Inflammatory macrophage (primary cell): Measurements from ENCODE around the gene SEPHS1.
"Not testable (repeated sequence)": the region's sequence is repeated elsewhere in the genome, so short reads cannot be mapped to it uniquely, and the experiment has no call there.

Experiments
- DNase-seq, 2 donors: peaks; one replicate each; pipeline ENCODE4 v3.0.0-alpha.2; 2020 to 2022
- total RNA-seq, 18 experiments: gene quantifications; one replicate each; lab custom pipeline; 2026; ENCODE audit warnings: mixed read lengths in 6 of 18, inconsistent platforms in 2 of 18; lab: John Stamatoyannopoulos, UW

Gene SEPHS1
- 13.7 to 40.2 (median 31.2) reads per million in 18 experiments for total RNA-seq

GRCh38 chr10:13348216-13349017, at the start of gene SEPHS1:
SEPHS1 (minus strand) TSS chr10:13348293; CDS start chr10:13344950, 3,343 bp downstream.
- DNase-seq: peak; percentile 60 to 63

GRCh38 chr10:13397052-13397451, 49.0 kb upstream of the SEPHS1 start:
- DNase-seq: no peak

- no peak for DNase-seq
These were observed 48.3 kb upstream of the SEPHS1 start for GRCh38 chr10:13396369-13396768.

DNA sequence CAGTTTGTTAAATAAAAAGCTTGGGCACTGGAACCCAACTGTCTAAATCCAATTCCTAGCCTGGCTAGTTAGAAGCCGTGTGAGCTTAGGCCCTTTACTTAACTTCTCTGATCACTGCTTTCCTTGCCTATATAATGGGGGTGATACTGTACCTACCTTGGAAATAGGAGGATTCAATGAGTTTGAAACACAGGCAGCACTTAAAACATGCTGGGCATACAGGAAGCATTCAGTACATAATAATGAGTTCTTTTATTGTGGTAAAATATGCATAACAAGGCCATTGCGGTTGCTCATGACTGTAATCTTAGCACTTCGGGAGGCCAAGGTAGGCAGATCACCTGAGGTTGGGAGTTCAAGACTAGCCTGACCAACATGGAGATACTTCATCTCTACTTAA, 47.4 kb upstream of the SEPHS1 start:
- no peak for DNase-seq

DNA sequence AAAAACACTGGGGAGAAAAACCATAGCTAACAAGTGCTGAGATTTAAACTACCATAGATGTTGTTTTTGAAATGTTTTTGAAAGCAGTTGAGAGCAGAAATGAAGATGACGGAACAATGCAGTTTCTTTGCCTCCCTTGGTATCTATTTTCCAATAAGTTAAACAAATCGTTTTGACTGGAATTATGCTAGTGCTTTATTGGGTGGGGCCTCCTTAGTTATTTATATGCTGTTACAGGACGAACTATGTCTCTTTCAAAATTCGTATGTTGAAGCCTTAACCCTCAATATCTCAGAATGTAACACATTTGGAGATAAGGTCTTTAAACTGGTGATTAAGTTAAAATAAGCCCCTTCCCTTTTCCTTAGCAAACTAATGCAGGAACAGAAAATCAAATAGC, 45.5 kb upstream of the SEPHS1 start:
- no peak for DNase-seq

GRCh38 chr10:13392701-13393100, 44.6 kb upstream of the SEPHS1 start:
- no peak for DNase-seq

DNA sequence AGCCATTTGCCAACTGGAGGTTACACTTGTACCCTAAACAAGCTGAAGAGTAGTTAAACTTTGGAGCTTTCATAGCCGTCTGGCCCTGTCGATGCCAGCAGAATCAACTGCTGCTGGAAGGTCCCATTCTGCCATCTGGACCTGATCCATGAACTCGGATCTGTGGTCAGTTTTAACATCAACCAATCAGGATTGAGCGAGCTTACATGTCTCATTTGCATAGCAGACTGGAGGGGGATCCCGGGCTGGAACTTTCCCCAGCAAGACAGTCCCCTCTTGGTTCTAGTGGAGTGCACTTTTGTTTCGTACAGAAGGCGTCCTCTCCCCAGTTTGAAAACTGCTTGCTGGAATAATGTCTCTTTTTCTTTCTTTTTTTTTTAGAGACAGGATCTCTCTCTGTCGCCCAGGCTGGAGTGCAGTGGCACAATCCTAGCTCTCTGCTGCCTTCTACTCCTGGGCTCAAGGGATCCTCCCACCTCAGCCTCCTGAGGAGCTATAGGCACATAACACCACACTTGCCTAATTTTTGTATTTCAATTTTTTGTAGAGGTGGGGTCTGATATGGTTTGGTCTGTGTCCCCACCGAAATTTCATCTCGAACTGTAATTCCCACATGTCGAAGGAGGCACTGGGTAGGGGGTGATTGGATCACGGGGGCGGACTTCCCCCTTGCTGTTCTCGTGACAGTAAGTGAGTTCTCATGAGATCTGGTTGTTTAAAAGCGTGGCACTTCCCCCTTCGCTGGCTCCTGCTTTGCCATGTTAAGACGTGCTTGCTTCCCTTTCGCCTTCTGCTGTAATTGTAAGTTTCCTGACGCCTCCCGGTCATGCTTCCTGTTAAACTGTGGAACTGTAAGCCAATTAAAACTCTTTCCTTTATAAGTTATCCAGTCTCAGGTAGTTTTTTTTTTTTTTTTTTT, 42.8 kb upstream of the SEPHS1 start:
- DNase-seq: peak; percentile 73 to 85

GRCh38 chr10:13388478-13389230, 40.6 kb upstream of the SEPHS1 start:
- no peak for DNase-seq

DNA sequence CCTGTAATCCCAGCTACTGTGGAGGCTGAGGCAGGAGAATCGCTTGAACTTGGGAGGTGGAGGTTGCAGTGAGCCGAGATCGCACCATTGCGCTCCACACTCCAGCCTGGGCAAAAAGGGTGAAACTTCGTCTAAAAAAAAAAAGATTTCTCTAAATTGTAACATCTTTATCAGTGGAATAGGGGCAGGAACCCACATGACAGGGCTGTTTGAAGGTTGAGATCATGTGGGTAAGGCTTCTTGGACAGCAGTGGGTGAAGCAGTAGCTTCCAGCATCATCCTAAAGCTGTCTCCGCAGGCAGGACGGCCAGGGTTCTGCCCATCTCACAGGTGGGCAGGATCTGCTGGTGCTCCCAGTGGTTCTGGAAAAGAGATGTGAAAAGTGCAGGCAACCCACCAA, 37.9 kb upstream of the SEPHS1 start:
- no peak for DNase-seq

- DNase-seq: no peak
These were observed 35.3 kb upstream of the SEPHS1 start for GRCh38 chr10:13383399-13383761.

DNA sequence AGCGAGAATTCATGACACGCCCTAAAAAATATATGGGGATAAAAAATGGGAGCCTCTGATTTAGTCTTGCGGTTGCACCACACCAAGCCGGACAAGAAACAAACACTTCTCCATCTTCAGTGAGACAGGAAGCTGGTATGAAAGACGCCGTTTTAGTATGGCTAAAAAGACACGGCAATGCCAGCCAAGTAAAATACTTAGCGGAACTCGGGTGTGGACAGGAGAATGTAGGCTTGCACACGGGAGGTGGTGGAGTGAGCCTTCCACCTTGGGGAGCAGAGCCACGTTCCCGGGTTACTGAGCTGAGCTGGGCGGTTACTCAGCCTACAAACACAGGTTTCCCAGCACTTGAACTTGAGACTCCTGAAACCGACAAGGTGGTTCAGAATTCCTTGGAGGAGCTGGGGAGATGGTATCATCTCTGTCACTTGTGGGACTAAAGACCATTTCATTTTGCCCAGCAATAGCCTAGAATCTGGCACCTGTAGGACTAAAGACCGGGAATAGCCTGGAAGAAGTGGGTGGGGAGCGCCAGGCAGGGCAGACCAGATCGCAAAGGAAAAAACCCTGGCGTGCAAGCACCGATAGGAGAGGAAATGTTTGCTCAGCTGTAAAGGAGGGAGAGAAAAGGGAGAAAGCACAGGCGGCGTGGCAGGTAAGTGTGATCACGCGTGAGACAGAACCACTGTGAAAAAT, 34.8 kb upstream of the SEPHS1 start:
- peak; percentile 24 to 25 for DNase-seq

DNA sequence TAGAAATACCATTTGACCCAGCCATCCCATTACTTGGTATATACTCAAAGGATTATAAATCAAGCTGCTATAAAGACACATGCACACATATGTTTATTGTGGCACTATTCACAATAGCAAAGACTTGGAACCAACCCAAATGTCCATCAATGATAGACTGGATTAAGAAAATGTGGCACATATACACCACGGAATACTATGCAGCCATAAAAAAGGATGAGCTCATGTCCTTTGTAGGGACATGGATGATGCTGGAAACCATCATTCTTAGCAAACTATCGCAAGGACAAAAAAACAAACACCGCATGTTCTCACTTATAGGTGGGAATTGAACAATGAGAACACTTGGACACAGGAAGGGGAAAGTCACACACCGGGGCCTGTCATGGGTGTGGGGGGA, 31.0 kb upstream of the SEPHS1 start:
- DNase-seq: not testable (repeated sequence)

GRCh38 chr10:13376746-13377145, 28.7 kb upstream of the SEPHS1 start:
- no peak for DNase-seq

DNA sequence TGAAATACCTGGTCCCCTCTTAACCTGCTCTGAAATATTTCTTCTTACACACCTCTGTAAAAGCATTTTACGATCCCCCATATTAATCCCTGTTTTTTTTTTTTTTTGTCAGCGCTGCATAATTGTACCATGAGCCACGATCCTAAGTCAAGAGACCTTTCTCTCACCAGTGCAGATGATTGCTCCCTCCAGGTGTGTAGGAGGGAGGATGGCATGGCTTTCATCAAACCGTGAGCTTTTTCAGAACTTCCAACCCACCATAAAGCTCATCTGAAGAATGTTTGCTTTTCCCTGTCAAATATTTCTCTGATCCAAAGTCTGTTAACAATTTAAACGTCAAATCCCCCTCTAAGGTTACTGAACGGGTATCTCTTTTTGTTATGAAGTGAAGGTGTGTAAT, 28.2 kb upstream of the SEPHS1 start:
- no peak for DNase-seq

GRCh38 chr10:13375791-13376190, 27.7 kb upstream of the SEPHS1 start:
- no peak for DNase-seq

GRCh38 chr10:13373644-13374043, 25.6 kb upstream of the SEPHS1 start:
- no peak for DNase-seq

GRCh38 chr10:13372524-13372923, 24.4 kb upstream of the SEPHS1 start:
- DNase-seq: no peak

- peak; percentile 75 to 82 for DNase-seq
These were observed 23.9 kb upstream of the SEPHS1 start for GRCh38 chr10:13371897-13372470.

DNA sequence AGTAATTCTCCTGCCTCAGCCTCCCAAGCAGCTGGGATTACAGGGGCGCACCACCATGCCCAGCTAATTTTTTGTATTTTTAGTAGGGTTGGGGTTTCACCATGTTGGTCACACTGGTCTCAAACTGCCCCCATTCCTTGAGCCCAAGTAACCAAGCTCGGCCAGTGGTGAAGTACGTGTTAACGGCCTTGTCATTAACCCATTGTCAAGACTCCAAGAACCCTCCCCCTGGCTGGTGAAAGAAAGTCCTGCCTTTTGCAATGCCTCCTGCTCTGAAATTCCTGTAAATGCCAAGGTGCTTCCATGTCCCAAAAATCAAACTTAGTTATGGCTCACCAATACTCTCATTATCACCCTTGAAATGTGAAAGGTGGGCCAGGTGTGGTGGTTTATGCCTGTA, 18.8 kb upstream of the SEPHS1 start:
- DNase-seq: no peak

DNA sequence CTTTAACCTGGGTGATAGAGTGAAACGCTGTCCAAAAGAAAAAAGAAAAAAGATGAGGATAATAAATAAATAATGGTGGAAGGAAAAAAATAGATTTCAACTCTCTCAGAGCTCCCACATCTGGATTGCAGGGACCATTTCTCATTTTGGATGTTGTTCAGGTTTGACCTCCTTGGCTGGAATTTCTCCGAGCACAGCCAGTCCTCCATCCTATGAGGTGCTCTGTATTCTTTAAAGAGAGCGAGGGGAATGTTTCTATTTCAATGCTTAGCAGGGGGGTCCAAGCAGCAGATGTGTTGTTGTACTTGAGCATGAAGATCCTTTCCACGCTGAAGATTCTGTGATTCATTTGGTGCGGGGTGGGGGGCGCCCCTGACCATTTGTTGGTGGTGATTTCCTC, 17.7 kb upstream of the SEPHS1 start:
- no peak for DNase-seq

DNA sequence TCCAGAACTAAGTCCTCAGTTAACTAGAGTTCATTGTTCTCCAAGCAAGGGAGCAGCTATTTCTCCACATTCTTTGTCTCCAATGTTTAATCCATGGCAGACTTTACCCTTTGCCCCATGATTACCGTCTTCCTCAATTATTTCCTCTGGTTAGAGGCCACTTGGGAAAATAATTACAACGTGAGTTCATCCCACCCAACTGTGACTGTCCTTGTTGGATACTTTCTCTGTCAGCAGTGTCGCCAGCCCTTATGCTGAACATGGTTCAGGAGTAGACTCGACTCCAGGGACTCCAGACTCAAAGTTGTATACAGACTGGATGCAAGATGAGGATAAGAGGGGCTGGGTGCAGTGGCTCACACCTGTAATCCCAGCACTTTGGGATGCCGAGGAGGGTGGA, 17.1 kb upstream of the SEPHS1 start:
- no peak for DNase-seq

DNA sequence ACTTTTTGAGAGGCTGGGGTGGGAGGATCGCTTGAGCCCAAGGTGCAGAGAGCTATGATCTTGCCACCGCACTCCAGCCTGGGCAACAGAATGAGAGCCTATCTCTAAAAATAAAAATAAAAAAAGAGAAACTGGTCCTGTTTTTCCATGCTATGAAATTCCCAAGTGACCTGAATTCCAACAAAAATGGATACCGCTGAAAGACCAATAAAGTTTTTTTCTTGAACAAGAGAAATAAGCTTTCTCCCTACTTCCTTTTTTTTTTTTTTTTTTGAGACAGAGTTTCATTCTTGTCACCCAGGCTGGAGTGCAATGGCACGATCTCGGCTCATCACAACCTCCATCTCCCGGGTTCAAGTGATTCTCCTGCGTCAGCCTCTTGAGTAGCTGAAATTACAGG, 12.5 kb upstream of the SEPHS1 start:
- DNase-seq: no peak
